Osteocyte (in vitro differentiated cells): ENCODE results near the gene MTA1. TPM values are rescaled to one million over a fixed set of nuclear protein-coding genes. Genes with fewer than 3 reads are reported as not detected.

Source experiments
- DNase-seq: peaks from one replicate; pipeline ENCODE4 v3.0.0; 2021; ENCODE audit warnings: mixed read lengths; ENCODE audit not compliant: unreplicated experiment; ENCODE audit errors: extremely low spot score
- H3K27ac Mint-ChIP-seq: one replicate; pipeline ENCODE4 v1.8.0; 2021; ENCODE audit warnings: mild to moderate bottlenecking, mixed read lengths; ENCODE audit not compliant: unreplicated experiment
- H3K27me3 Mint-ChIP-seq: one replicate; pipeline ENCODE4 v1.8.0; 2021; ENCODE audit warnings: mixed read lengths; ENCODE audit not compliant: unreplicated experiment
- H3K36me3 Mint-ChIP-seq: one replicate; pipeline ENCODE4 v1.8.0; 2021; ENCODE audit warnings: mixed read lengths; ENCODE audit not compliant: unreplicated experiment
- H3K4me1 Mint-ChIP-seq: one replicate; pipeline ENCODE4 v1.8.0; 2021; ENCODE audit warnings: mixed read lengths; ENCODE audit not compliant: unreplicated experiment
- H3K4me3 Mint-ChIP-seq: one replicate; pipeline ENCODE4 v1.8.0; 2021; ENCODE audit warnings: mild to moderate bottlenecking, moderate library complexity, mixed read lengths; ENCODE audit not compliant: unreplicated experiment
- H3K9me3 Mint-ChIP-seq: one replicate; pipeline ENCODE4 v1.8.0; 2021; ENCODE audit warnings: mixed read lengths; ENCODE audit not compliant: unreplicated experiment
- CTCF ChIP-seq: fragments of 200-600 bp; sonication (generic); IDR thresholded peaks from 2 replicates; pipeline ENCODE4 v1.5.0; 2021; ENCODE audit warnings: antibody characterized with exemption, mild to moderate bottlenecking, moderate library complexity
- total RNA-seq: library from RNA; stranded (reverse); gene quantifications from 2 replicates; pipeline ENCODE4 v1.2.1, GENCODE V29; 2021

Gene MTA1
- total RNA-seq, 1 donor from 2014 or later = 132 TPM

DNA sequence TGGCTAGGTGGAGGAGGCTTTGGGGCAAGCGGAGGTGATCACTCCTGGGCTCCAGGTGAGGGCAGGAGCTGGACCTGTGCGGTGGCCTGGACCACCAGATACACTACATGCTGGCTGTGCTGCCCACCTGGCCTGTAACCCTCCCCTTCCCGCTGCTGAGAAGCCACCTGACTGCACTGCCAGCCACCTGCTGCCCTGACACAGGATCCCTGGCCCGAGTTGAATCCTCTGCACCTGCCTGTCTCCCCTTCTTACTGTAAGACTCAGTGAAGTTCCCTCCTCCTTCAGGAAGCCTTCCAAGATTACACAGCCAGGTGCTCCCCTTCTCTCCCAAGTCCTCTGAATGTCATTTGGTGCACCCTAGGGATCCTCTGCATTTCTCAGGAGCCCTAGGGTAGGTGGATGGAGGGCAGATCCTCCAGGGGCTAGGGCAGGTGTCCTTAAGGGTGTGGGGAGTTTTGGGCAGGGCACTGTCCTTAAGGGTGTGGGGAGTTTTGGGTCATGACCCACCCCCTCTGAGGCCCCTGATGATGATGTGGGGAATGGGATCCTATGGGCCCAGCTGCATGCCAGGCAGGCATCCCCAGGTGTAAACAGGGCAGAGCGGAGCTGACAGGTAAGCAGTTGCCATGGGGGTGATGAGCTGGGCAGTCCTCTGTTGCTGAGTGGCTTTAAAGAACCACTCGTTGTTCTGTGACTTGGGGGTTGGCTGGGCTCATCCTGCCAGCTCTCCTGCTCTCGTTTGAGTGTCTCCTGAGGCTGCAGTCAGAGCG lies 6.7 kb upstream of the MTA1 start:
- DNase-seq = no peak
- no peak overlapping the region for H3K4me3 Mint-ChIP-seq

DNA sequence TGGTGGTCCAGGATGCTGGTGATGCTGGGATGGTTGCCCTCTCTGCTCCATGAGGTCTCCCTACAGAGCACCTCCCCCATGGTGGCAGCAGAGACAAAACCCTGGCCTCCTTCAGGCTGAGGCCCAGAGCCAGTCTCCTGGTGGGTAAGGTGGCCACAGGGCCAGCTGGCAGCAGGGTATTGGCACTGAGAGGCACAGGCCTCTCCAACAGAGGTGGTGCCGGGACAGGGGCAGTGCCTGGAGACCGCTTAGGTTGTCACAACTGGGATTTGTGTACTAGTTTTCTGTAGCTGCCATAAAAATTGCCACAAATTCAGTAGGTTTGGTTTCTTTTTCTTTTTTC lies 6.1 kb upstream of the MTA1 start:
- H3K27ac Mint-ChIP-seq = no peak overlapping the region
- no peak for DNase-seq
- H3K36me3 Mint-ChIP-seq = no peaks in the 10 kb centered on the region
- TF ChIP-seq CTCF = no peak
- no peaks in the 10 kb centered on the region for H3K9me3 Mint-ChIP-seq
- H3K27me3 Mint-ChIP-seq = peaks cover 6% of the 10 kb centered on the region
- peaks cover 24% of the 10 kb centered on the region for H3K4me1 Mint-ChIP-seq
- H3K4me3 Mint-ChIP-seq = no peak overlapping the region

More for the DNA sequence above, 6.7 kb upstream of the MTA1 start:
- Mint-ChIP-seq H3K9me3 (no peaks in the 10 kb centered on the region), H3K36me3 (no peaks in the 10 kb centered on the region), H3K27ac (no peak overlapping the region), H3K4me1 (peaks cover 22% of the 10 kb centered on the region), H3K27me3 (peaks cover 6% of the 10 kb centered on the region)
- no peak for TF ChIP-seq CTCF

DNA sequence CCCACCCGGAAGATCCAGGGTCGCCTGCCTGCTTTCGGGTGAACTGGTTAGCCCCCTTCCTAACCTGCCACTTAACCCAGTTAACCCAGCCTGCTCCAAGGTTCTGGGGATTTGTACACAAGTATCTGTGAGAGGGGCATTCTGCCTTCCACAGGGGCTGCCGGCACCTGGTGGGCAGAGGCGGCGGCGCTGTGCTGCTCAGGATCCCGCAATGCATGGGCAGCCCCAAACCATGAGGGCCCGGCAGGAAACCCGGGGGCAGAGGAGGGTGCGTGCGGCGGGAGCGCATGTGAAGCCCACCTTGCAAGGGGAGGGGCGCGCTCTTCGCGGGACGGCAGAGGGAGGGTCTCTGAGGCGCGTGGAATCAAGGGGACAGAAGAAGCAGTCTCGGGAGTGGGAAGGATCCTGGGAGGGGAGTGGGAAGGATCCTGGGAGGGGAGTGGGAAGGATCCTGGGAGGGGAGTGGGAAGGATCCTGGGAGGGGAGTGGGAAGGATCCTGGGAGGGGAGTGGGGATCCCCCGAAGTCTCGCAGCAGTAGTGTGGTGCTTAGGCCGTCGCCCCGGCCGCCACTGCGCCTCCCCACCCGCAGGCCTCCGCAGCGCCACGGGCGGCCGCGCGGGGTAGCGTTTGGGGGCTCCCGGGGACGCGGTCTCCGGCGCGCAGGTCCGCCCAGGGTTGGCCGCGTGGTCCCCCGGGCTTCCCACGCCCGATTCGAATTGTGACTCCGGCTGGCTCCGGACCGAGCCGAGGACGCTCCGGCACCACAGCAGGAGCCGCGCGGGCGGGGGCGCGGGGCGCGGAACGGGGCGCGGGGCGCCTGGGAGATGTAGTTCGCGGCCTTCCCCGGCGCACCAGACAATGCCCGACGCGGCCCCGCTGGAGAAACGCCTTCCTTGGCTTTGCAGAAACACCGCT lies 4.9 kb upstream of the MTA1 start:
- Mint-ChIP-seq H3K9me3 (no peaks in the 10 kb centered on the region), H3K27me3 (peaks cover 6% of the 10 kb centered on the region), H3K36me3 (no peaks in the 10 kb centered on the region), H3K4me1 (peaks cover 33% of the 10 kb centered on the region), H3K4me3 (peak overlapping the region; percentile 68), H3K27ac (peak overlapping the region; percentile 67)
- DNase-seq = peak; percentile 93
- peak; percentile 72 for TF ChIP-seq CTCF

DNA sequence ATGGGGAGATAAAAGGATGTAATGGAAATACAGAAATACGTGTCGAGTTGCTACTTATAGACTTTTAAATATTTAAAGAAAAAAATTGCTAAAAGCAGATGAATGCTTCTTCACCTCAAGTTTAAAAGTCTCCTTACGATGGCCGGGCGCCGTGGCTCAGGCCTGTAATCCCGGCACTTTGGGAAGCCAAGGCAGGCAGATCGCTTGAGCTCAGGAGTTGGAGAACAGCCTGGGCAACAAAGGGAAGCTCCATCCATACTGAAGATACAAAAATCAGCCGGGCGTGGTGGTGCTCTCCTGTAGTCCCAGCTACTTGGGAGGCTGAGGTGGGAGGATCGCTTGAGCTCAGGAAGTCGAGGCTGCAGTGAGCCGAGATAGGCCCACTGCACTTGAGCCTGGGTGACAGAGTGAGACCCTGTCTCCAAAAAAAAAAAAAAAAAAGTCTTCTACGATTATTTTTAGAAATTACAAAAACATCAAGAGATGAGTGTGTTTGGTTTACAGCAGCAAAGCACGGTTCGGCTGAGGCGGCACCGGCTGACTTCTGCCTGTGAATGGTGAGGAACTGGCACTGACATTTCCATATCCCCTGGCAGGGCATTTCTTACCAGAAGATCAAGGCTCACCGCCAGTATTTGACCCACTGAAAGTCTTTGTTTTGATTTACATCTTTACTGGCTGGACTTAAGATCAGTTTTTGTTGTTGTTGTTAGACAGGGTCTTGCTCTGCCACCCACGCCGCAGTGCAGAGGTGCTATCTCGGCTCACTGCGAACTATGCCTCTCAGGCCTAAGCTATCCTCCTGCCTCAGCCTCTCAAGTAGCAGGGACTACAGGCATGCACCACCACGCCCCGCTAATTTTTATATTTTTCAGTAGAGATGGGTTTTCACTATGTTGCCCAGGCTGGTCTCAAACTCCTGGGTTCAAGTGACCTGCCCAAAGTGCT lies 3.9 kb upstream of the MTA1 start:
- H3K4me3 Mint-ChIP-seq = peak overlapping the region; percentile 68
- H3K4me1 Mint-ChIP-seq = peaks cover 32% of the 10 kb centered on the region
- H3K9me3 Mint-ChIP-seq = no peaks in the 10 kb centered on the region
- peak overlapping the region; percentile 67 for H3K27ac Mint-ChIP-seq
- TF ChIP-seq CTCF = no peak
- no peaks in the 10 kb centered on the region for H3K36me3 Mint-ChIP-seq
- H3K27me3 Mint-ChIP-seq = peaks cover 2% of the 10 kb centered on the region
- no peak for DNase-seq
